GM19468 (cell line): Measurements from ENCODE around the gene DCAF4.
"Not testable (repeated sequence)": the region's sequence is repeated elsewhere in the genome, so short reads cannot be mapped to it uniquely, and the experiment has no call there.

Experiments used
- ATAC-seq: cut with Tn5 transposase; IDR thresholded peaks from one replicate; pipeline ENCODE4 v1.9.1; 2021; ENCODE audit warnings: mild to moderate bottlenecking, moderate library complexity, moderate number of reproducible peaks; ENCODE audit not compliant: unreplicated experiment; ENCODE audit errors: extremely low read depth

Gene DCAF4

DNA sequence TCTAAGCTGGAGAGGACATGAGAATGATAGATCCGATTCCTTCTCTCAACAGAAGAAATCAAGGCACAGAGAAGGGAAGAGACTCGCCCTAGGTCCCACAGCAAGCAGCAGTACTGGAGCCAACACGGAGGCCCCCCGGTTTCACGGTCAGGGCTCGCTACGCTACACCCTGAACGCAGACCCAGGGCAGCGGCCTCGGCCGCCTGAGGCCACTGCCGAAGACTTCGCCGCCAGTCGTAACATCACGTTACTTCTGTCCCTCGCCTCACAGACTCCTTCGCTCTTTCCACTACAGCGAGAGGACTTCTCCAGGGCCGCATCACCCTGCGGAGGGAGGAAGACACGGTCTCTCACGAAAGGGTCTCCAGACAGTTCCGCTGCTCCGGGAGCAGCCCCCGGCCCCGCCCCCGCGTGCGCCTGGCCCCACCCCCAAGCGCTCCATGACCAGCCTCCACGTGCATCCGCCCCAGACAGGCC lies 411 bp upstream of the DCAF4 start:
- no peak for ATAC-seq

DNA sequence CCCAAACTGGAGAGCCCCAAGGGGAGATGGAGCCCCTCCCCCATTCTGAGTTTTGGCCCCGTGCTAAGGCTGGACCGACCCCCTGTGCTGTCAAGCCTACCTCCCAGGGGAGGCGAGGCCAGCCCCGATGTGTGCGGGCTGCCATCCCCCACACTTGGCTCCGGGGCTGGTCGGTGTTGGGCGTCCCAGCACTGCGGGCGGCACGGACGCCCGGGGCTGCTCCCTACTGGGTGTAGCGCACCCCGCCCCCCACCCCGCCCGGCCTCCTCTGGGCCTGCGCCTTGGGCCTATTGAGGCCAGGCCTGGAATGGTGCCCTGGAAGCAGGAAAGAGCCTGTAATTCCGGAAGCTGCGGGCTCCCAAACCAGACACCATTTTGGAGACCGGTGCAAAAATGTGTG lies 2.6 kb downstream of the DCAF4 start:
- no peak for ATAC-seq

DNA sequence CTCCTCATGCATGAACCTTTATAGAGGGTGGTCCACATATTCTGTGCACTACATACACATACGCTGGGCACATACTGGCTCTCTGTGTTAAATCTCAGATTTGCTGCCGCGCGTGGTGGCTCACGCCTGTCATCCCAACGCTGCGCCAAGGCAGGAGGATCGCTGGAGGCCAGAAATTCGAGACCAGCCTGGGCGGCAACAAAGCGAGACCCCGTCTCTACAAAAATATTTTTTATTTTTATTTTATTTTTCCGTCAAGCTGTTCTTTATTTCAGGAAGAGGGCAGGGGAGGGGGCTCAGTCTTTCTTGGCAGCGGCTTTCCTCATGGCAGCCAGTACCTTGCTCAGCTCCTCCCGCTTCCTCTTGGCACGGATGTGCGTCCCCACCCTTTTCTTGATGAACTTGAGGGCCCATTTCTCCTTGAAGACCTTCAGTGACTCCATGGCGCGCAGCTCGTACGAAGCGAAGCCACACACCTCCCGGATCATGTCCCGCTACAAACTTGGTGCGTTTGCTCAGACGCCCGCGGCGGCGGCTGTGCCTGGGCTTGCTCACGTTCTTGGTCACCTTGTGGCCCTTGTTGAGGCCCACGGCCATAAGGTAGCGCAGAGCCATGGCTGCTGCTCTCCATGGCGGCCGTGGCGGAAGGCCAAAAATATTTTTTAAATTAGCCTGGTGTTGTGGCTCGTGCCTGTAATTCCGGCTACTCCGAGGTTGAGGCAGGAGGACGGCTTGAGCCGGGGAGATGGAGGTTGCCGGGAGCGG lies 3.2 kb downstream of the DCAF4 start:
- no peak for ATAC-seq

DNA sequence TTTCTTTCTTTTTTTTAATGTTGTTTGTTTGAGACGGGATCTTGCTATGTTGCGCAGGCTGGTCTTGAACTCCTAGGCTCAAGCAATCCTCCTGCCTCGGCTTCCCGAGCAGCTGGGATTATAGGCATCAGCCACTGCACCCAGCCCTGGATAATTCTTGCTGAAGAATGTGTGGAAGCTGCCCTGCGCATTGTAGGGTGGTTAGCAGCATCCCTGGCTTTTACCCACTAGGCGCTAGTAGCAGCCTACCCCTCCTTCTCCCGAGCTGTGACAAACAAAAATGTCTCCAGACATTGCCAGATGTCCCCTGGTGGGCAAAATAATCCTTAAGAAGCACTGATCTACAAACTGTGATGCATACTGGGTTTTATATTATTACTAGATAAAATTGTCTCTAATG lies 6.6 kb downstream of the DCAF4 start:
- no peak for ATAC-seq

DNA sequence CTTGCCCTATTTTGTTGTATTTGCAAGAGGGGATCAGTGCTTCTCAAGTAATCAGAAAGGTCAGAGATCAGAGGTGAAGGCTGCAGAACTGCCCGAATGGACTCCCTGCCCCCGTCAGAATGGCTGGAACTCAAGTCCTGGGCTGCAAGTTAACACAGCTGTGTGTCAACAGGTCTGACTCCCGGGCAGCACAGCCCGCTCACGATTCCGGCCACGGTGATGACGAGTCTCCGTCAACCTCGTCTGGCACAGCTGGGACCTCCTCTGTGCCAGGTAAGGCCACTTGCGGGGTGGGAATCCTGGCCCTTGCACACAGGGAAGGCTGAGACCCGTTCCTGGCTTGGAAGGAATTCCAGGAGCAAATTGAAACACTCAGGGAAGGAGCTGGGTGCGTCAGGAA lies 13.4 kb downstream of the DCAF4 start:
- no peak for ATAC-seq

DNA sequence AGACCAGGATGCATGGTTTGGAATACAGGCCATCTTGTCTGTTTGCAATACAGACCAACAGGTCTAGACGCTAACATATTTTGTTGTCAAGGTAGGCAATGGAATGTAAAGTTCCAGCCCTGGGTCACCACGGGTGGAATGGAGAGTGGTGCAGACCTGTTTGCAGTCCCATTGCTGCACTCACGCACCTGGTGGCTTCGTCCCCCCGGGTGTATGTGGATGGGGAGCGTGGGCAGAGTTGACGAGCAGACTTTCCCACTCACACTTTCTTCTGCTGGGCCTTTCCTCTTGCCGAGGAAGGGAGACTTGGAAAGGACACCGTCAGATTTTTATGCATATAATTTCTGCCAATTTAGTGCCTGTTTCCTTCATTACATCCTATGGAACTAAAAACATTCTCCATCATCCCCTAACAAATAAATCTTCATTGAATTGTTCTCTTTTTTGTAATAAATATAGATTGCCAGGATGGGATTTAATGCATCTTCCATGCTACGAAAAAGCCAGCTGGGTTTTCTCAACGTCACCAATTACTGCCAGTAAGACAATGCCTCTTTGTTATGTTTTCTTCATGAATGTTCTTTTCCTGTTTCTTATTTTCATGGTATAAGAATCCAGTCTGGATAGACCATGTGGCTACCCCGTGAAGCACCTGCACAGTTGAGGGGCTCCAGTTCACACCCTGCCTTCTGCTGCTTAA lies 15.2 kb downstream of the DCAF4 start:
- ATAC-seq = no peak

DNA sequence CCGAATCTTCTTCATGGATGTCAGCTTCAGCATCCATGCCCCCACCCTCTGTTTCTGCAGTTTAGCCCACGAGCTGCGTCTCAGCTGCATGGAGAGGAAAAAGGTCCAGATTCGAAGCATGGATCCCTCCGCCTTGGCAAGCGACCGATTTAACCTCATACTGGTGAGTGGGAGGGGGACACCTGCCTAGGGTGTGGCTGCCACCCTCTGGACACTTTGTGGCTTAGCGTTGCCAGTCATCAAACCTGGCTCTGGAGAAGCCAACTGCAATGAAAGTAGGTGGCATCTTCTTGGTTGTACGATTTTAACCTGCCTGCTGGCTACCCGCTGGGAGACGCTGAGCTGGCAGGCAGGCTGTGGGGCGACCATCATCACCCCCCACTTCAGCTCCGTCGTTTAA lies 16.7 kb downstream of the DCAF4 start:
- no peak for ATAC-seq

DNA sequence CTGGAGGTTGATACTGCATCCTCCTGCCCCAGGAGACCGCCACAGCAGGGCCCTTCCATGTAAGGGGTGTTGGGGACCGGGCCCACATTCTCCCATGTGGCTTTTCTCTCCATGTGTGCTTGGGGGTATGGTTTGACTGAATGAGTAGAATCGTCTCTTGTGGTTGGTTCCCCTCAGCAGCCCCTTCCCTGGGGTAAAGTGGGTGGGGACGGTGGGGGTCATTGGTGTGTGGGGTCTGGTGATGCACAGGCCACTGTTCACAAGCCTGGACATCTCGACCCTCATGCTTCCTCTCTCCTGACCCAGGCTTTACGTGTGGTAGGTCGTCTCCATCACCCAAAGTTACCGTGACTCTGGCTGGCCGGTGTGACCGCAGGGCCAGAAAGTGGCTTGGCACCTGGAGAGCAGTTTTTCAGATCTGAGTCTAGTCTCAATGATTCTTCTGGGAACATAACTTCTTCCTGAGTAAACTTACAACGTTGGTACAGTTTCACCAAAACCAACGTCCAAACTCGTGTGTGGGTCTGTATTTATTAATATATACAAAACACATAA lies 17.7 kb downstream of the DCAF4 start:
- no peak for ATAC-seq

DNA sequence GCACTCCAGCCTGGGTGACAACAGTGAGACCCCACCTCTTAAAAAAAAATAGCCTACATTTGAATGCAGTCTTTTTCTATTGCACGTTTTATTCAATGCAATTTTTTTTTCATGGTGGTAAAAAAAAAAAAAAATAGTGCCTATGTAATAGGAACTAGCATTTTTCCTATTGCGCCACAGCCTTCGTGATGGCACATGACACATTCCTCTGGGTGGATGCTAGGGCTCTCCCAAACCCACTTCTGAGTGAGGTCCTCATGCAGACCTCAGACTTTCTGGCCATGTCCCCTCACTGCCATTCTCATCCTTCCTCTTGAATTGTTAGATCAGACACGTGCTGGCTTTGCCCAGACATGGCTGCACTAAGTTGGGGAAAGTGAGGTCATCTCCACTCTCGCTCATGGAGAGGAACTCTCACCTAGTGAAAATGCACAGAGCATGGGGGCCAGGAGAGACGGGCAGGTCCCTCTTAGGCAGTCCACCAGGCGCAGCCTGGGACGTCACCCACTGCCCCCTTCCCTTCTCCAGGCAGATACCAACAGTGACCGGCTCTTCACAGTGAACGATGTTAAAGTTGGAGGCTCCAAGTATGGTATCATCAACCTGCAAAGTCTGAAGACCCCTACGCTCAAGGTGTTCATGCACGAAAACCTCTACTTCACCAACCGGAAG lies 19.2 kb downstream of the DCAF4 start:
- ATAC-seq = no peak

DNA sequence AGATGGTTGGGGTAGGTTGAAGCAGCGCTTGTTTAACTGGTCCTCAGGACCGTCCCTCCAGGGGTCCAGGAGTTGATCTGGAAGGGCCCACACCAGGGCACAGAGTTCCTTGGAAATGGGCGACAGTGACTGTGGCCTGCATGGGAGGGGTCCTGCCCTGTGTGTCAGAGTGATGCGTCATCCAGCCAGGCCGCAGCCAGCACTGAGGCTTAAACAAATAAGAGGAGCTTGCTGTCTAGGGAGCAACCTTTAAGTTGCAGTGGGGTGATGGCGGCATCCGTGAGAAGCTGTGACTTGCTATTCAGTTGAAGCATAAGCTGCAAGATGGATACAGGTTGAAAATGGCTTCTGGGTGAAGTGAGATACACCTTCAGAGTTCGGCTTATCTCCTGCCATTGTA lies 20.2 kb downstream of the DCAF4 start:
- no peak for ATAC-seq

DNA sequence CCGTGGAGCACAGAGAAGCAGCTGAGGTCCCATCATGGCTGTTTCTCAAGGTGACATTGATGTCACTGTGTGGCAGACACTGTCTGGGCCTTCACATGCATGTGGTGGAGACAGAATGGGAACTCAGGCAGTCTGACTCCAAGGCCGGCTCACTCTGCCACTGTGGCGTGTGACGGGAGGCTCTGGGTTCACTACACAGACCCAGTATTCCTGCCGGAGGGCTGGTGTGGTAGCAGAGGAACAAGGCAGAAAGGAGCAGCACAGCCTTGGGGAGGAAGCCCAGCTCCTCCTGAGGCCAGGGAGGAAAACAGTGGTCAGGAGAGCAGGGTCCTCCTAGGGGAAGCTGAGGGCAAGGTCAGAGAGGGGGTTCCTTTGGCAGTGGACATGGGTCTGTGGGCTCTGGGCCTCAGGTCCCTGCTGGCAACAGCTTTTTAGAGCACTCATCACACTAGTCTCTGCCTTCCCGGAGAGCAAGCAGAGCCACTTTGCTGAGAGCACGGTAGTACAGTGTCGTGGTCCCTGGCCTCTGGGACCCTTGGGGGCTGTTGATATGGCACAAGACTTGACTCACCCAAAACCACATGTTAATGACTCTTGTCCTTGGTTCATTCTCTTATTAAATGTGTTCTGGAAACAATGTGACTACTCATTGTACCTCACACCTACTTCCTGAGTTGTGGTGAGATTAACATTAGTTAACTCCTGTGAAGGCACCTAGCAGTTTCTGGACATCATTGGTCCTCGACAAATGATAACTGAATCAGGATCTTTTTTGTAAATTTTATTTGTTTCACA lies 21.3 kb downstream of the DCAF4 start:
- no peak for ATAC-seq

DNA sequence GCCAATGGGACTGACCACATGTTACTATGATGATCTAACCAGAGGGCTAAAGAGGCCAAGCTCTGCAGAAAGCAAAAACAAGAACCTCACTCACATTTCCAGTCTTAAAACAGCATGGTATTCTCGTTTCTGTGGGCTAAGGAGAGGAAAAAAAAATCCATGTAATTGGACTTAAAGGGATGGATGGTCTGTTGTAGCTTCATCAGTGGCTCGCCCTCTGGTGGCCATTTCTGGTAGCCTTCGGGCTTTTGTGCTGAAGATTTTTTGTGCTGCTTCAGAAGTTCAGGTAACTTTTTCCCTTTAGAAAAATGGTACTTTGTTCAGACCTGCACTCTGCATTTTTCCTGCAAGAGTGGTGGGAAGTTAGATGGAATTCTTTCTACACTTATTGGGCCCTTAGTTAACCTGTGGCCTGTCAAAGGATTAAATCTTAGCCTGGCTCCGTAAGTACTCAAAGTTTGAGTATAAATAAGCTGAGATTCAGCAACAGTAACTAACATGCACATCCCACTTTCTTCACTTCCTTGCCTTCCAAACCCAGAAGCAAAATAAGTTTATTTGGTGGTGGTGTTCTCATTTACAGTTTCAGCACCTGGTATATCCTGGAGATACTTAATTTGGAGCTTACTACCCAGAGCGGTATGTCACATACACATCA lies 22.3 kb downstream of the DCAF4 start:
- no peak for ATAC-seq

DNA sequence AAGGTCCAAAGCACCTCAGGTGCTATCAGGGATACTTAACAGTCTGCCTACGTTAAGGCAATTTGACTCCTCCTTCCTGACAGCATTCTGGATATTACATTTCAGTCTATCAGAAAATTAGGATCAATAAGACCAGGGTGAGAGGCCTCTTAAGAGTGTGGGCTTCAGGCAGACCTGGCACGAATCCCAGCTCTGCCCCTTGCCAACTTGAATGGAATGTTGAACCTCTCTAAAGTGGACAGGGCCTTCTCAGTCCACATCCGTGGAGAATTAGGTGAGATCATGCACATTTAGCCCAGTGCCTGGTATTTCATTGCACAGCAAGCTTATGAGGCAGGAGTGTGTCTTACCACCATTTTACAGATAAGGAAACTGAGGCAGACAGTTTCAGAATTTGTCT lies 25.9 kb downstream of the DCAF4 start:
- no peak for ATAC-seq

DNA sequence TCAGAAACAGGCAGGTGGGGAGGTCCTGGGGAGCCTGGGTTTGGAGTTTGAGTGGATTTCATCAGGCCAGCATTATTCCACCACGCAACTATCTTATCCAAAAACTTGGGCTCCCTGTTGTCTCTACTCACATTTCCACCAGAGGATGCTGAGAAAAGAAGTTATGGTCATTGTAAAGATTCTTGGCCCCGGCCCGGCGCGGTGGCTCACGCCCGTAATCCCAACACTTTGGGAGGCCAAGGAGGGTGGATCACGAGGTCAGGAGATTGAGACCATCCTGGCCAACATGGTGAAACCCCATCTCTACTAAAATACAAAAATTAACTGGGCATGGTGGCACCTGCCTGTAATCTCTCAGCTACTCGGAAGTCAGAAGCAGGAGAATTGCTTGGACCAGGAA lies 30.5 kb downstream of the DCAF4 start:
- not testable (repeated sequence) for ATAC-seq

DNA sequence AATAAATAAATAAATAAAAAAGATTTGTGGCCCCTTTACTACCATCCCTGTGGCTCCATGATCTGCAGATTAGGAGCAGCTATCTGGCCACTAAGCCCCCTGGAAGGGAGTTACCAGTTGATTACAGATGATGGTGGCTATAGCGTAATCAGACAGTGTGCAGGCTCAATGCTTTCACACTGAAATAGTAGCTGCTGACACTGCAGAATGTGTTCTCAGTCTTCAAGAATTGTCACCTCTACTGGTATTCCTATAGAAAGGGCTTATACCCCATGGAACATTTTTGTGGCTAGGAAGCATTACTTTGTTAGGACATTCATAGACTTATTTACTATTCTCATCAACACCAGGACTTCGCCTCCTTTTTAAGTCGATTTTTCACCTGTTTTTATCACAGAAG lies 30.9 kb downstream of the DCAF4 start:
- ATAC-seq = no peak

DNA sequence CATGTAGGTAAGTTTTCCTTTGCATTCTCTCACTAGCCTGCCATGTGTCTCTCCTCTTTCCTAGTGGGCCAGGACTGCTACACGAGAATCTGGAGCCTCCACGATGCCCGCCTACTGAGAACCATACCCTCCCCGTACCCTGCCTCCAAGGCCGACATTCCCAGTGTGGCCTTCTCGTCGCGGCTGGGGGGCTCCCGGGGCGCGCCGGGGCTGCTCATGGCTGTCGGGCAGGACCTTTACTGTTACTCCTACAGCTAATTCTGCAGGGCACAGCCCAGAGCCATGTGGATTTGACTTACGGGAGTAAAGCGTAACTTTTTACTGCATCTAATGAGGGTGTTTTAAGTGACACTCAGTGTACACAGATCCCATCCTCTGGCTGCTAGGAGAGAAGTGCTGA lies 32.3 kb downstream of the DCAF4 start:
- ATAC-seq = no peak

DNA sequence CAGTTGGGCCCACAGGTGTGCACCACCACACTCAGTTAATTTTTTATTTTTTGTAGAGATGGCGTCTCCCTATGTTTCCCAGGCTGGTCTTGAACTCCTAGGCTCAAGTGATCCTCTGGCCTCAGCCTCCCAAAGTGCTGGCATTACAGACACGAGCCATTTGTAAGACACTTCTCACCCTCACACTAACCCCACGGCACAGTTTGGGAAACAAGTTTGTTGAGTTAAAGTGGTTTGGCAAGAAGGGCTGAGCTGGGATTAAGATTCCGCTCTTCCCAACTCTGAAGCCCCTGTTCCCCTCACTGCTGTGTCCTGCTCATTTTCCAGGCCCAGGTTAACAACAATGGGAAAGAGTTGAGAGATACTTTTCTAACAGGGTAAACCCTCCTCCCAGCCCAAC lies 34.8 kb downstream of the DCAF4 start:
- not testable (repeated sequence) for ATAC-seq

DNA sequence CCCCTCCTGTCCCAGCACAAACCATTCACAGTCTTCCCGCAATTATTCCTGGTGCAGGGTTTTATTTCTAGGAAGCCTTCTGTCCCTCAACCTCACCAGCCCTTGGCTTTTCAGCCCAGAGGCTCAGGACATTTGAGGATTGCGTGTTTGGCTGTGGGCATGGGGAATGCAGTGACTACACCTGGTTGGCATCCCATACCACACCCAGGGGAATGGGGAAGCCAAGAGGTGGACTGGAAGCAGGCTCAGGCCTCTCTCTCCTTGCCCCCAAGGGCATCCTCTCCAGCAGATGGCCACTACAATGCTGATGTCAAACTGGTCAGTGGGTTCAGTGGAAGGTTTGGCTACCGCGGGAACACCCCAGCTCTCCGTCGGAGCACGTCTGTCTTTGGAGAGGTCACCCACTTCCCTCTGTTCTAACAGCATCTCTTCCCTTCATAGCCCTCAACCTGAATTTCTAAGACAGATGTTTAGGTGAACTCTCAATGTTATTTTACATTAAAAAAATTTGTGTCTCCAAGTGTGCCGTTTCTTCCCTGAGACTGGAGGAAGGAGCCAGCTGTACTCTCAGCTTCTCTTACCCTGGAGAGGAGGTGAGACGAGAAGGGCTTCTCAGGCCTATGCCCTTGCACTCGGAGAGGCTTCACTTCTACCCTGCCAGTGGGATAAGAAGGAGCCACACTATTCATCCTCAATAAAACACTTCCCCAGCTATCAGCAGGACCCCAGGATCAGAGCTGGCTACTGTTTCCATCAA lies 35.5 kb downstream of the DCAF4 start:
- ATAC-seq = no peak

DNA sequence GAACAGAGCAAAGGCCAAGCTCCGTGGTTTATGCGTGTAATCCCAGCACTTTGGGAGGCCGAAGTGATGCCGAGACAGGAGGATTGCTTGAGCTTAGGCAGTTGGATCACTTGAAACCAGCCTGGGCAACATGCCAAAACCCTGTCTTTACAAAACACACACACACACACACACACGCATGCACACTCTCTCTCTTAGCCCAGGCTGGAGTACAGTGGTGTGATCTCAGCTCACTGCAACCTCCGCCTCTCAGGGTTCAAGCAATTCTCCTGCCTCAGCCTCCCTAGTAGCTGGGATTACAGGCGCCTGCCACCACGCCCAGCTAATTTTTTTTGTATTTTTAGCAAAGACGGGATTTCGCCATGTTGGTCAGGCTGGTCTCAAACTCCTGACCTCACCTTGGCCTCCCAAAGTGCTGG lies 36.1 kb downstream of the DCAF4 start:
- ATAC-seq = not testable (repeated sequence)
